HepG2 (cell line): ENCODE data around the gene PPCDC. TPM values are rescaled to one million over a fixed set of nuclear protein-coding genes. Genes with fewer than 3 reads are reported as not detected.

Experiments used
- ATAC-seq: fragments of 200-7000 bp; cut with Tn5 transposase; 3 replicates; pipeline ENCODE4 v1.9.1; 2020; ENCODE audit warnings: mild to moderate bottlenecking, moderate library complexity
- BruUV-seq: library from RNA; stranded (reverse); fragments of 400-500 nt; replicated peaks from 2 replicates; lab custom pipeline; 2021; lab: Mats Ljungman, UMichigan
- CTCF ChIA-PET: fragments of 300-600 bp; formaldehyde crosslinking; extraction: SDS; loops from one replicate; lab custom pipeline; 2021; ENCODE audit warnings: low total read pairs, inconsistent platforms, low intra/inter-chr PET ratio; lab: Yijun Ruan, JAX
- POLR2A ChIA-PET: fragments of 350-600 bp; sonication (Branson Sonifier 250); formaldehyde crosslinking; loops from one replicate; lab custom pipeline; 2020; ENCODE audit warnings: antibody characterized with exemption, inconsistent platforms; lab: Yijun Ruan, JAX
- DNase-seq: peaks from one replicate; pipeline ENCODE4 v3.0.0-alpha.2; 2015; ENCODE audit warnings: low spot score
- FAIRE-seq: peaks from 3 replicates; lab custom pipeline; 2011; peaks lifted over from hg19 to GRCh38; lab: Jason Lieb, UNC
- H2AFZ ChIP-seq: one replicate; pipeline ENCODE4 v1.6.1; 2011; ENCODE audit warnings: low read length, inconsistent platforms
- H3K27ac ChIP-seq: fragments of 300-600 bp; 3 replicates; pipeline ENCODE4 v1.8.0; 2011; ENCODE audit warnings: mixed run types, mild to moderate bottlenecking, mixed read lengths, low read length, inconsistent platforms; ENCODE audit not compliant: insufficient read depth; ENCODE audit errors: extremely low read length
- H3K27me3 ChIP-seq, 2 experiments: fragments of 200-600 bp in 1 of 2; 2 replicates in 1 of 2; 3 replicates in 1 of 2; pipeline versions ENCODE4 v1.6.0 to v1.8.0; 2011; ENCODE audit warnings: low read length in 2 of 2, mild to moderate bottlenecking in 2 of 2, moderate library complexity in 2 of 2, inconsistent platforms in 1 of 2; ENCODE audit not compliant: insufficient read depth in 2 of 2, control insufficient read depth in 1 of 2
- H3K36me3 ChIP-seq, 2 experiments: fragments of 200-600 bp in 1 of 2; replicated peaks in 1 of 2; 2 replicates in 1 of 2; 3 replicates in 1 of 2; pipeline versions ENCODE4 v1.5.1 to v1.8.0; 2011; ENCODE audit warnings: low read length in 2 of 2, inconsistent platforms in 1 of 2; ENCODE audit not compliant: insufficient read depth in 2 of 2, control insufficient read depth in 1 of 2
- H3K4me1 ChIP-seq: 2 replicates; pipeline ENCODE4 v1.5.1; 2012; ENCODE audit warnings: low read length, inconsistent platforms; ENCODE audit not compliant: insufficient read depth
- H3K4me2 ChIP-seq: 2 replicates; pipeline ENCODE4 v1.6.0; 2011; ENCODE audit warnings: low read depth, low read length, inconsistent platforms
- H3K4me3 ChIP-seq, 3 experiments: fragments of 200-600 bp in 1 of 3; sonication (generic), shearing (Covaris generic) in 1 of 3; replicated peaks in 1 of 3; 2 replicates each; pipeline ENCODE4 v1.5.1; 2011 to 2016; ENCODE audit warnings: low read length in 3 of 3, inconsistent platforms in 2 of 3, low read depth in 2 of 3, mild to moderate bottlenecking in 2 of 3, control low read depth in 1 of 3, mixed read lengths in 1 of 3; ENCODE audit not compliant: insufficient read depth in 1 of 3
- H3K79me2 ChIP-seq: one replicate; pipeline ENCODE4 v1.6.1; 2011; ENCODE audit warnings: low read length, inconsistent platforms; ENCODE audit not compliant: insufficient read depth
- H3K9ac ChIP-seq: 2 replicates; pipeline ENCODE4 v1.6.0; 2011; ENCODE audit warnings: mild to moderate bottlenecking, low read depth, low read length, inconsistent platforms; ENCODE audit not compliant: insufficient read depth
- H3K9me3 ChIP-seq: 2 replicates; pipeline ENCODE4 v1.5.1; 2012; ENCODE audit warnings: mild to moderate bottlenecking, low read length
- H4K20me1 ChIP-seq: 2 replicates; pipeline ENCODE4 v1.6.0; 2011; ENCODE audit warnings: inconsistent platforms, mild to moderate bottlenecking, low read length, moderate library complexity; ENCODE audit not compliant: insufficient read depth
- AFF4 ChIP-seq: sonication (generic); formaldehyde crosslinking; IDR thresholded peaks from 2 replicates; pipeline ENCODE4 v1.4.0; 2020; ENCODE audit warnings: missing genetic modification reagents
- AGO2 ChIP-seq: fragments of 200-400 bp; formaldehyde crosslinking; optimal IDR thresholded peaks from 2 replicates; pipeline ENCODE3; 2017; ENCODE audit warnings: mild to moderate bottlenecking, low read depth, low read length, moderate library complexity
- ARHGAP35 ChIP-seq: sonication (generic); formaldehyde crosslinking; IDR thresholded peaks from 2 replicates; pipeline ENCODE4 v1.9.0; 2022; ENCODE audit warnings: mild to moderate bottlenecking, inconsistent platforms, moderate library complexity, missing genetic modification reagents, borderline replicate concordance
- ATF4 ChIP-seq, 2 experiments: fragments of 450-650 bp in 1 of 2; sonication (generic) in 1 of 2; formaldehyde crosslinking; IDR thresholded peaks; 2 replicates each; pipeline versions ENCODE4 v1.5.0 to v1.8.0; 2020 to 2022; ENCODE audit warnings: mild to moderate bottlenecking in 1 of 2, missing genetic modification reagents in 1 of 2
- LRRFIP1 ChIP-seq: sonication (generic); formaldehyde crosslinking; conservative IDR thresholded peaks from 2 replicates; pipeline ENCODE4 v1.4.0; 2020; ENCODE audit warnings: missing genetic modification reagents
- NFRKB ChIP-seq: fragments of 450-650 bp; IDR thresholded peaks from 2 replicates; pipeline ENCODE4 v1.6.1; 2017
- PRPF4 ChIP-seq: fragments of 200-400 bp; formaldehyde crosslinking; IDR thresholded peaks from 2 replicates; pipeline ENCODE4 v1.6.1; 2016; ENCODE audit warnings: low read length, low read depth; ENCODE audit not compliant: poor library complexity, severe bottlenecking
- SIN3A ChIP-seq: IDR thresholded peaks from 2 replicates; pipeline ENCODE4 v1.6.1; 2011; ENCODE audit warnings: low read depth, mild to moderate bottlenecking, control low read depth, low read length, borderline replicate concordance
- SMC3 ChIP-seq: IDR thresholded peaks from 2 replicates; pipeline ENCODE4 v1.6.1; 2011; ENCODE audit warnings: low read length, improper control_type of control experiment
- ZBTB20 ChIP-seq: sonication (generic); formaldehyde crosslinking; IDR thresholded peaks from 2 replicates; pipeline ENCODE4 v1.8.1; 2023; ENCODE audit warnings: missing genetic modification reagents, low read depth, mild to moderate bottlenecking, borderline replicate concordance
- ZKSCAN8 ChIP-seq: IDR thresholded peaks from 2 replicates; pipeline ENCODE4 v1.6.1; 2016; ENCODE audit warnings: borderline replicate concordance, missing genetic modification reagents, missing compliant biosample characterization
- ZMYM3 ChIP-seq: sonication (generic); formaldehyde crosslinking; IDR thresholded peaks from 2 replicates; pipeline ENCODE4 v1.5.1; 2020; ENCODE audit warnings: mild to moderate bottlenecking, missing genetic modification reagents
- WGBS: methylation state at CpG from one replicate; pipeline ENCODE4 v1.1.6; 2017; ENCODE audit warnings: low lambda C conversion rate; 5-methylcytosine and 5-hydroxymethylcytosine counted together
- in situ Hi-C: cut with HindIII; loops from 2 replicates; pipeline ENCODE4 v1.10.0; 2017; ENCODE audit warnings: low pct_unique_long_range_greater_than_20kb; ENCODE audit not compliant: extremely low pct_ligation_motif_present
- intact Hi-C: fragments of 100-400 bp; cut with micrococcal nuclease; formaldehyde crosslinking; loops from one replicate; pipeline ENCODE4 v1.10.0; 2022; ENCODE audit not compliant: unreplicated experiment
- polyA plus RNA-seq, 8 experiments: library from polyadenylated mRNA; depleted of rRNA in 3 of 8; stranded (reverse) in 7 of 8; unstranded in 1 of 8; fragments of >200 nt; fragmentation: Illumina TruSeq in 4 of 8; extraction: Trizol in 4 of 8; gene quantifications; 2 replicates each; pipeline versions ENCODE4 v1.2.1 to v1.2.3, GENCODE V29; 2011 to 2016; ENCODE audit warnings: low read depth in 4 of 8, missing spikeins in 1 of 8, mixed read lengths in 1 of 8; ENCODE audit not compliant: insufficient read depth in 1 of 8
- total RNA-seq, 5 experiments: library from RNA; depleted of rRNA; stranded (reverse); fragments of >200 nt; fragmentation: Illumina TruSeq; extraction: Trizol; gene quantifications; 2 replicates each; pipeline ENCODE4 v1.2.3, GENCODE V29; 2016; ENCODE audit warnings: low read depth in 1 of 5

The PPCDC gene
- total and polyA plus RNA-seq, 2 of the 13 experiments (the other 11 are each of a cell fraction or from before 2014, with no cell fraction given), result 12.3 to 12.8 TPM

GRCh38 chr15:75048394-75048793 is 25.0 kb downstream of the PPCDC start:
- Histone ChIP-seq H3K4me3 (no peak overlapping the region), H3K4me2 (no peak overlapping the region), H4K20me1 (no peaks in the 10 kb centered on the region), H3K36me3 (peaks cover 5 to 15% of the 10 kb centered on the region in 2 experiments; a peak in 4 of 5 replicates), H3K27me3 (no peaks in the 10 kb centered on the region), H3K4me1 (peaks cover 67% of the 10 kb centered on the region), H3K79me2 (no peaks in the 10 kb centered on the region), H3K27ac (no peak overlapping the region), H2AFZ (no peak overlapping the region), H3K9me3 (no peaks in the 10 kb centered on the region), H3K9ac (no peak overlapping the region)
- WGBS, result 100% methylated on average over 2 of the region's 10 CpGs
- no peak for FAIRE-seq
- ATAC-seq, result no peak
- no peak for DNase-seq
- intact Hi-C loops (no loop called here), in situ Hi-C loops (no loop called here)
- no TSS peak for BruUV-seq
- ChIA-PET POLR2A (no interaction called here), CTCF (no interaction called here)
- no peak for TF ChIP-seq ZBTB20 (CRISPR knock-in tag)
- TF ChIP-seq AGO2, result peak; percentile 48
- TF ChIP-seq SIN3A, result no peak
- TF ChIP-seq ZMYM3 (CRISPR knock-in tag), result no peak

- ATAC-seq, result no peak
- H2AFZ ChIP-seq, result no peak overlapping the region
- H4K20me1 ChIP-seq, result no peaks in the 10 kb centered on the region
- no peak for FAIRE-seq
- no peaks in the 10 kb centered on the region for H3K79me2 ChIP-seq
- ChIA-PET POLR2A (no interaction called here), CTCF (no interaction called here)
- 100% methylated on average over 7 of the region's 11 CpGs for WGBS
- no peaks in the 10 kb centered on the region for H3K27me3 ChIP-seq
- H3K9ac ChIP-seq, result no peak overlapping the region
- in situ Hi-C loops (no loop called here), intact Hi-C loops (no loop called here)
- H3K36me3 ChIP-seq, result peaks cover 4 to 15% of the 10 kb centered on the region in 2 experiments; a peak in 4 of 5 replicates
- H3K27ac ChIP-seq, result no peak overlapping the region
- no TSS peak for BruUV-seq
- TF ChIP-seq AFF4 (CRISPR knock-in tag) (no peak), ATF4 (CRISPR knock-in tag; IDR thresholded peaks at IDR 0.05) (no peak), NFRKB (no peak), LRRFIP1 (CRISPR knock-in tag) (no peak), SMC3 (no peak), PRPF4 (no peak), ARHGAP35 (CRISPR knock-in tag) (no peak), ZKSCAN8 (no peak)
- DNase-seq, result no peak
- H3K4me2 ChIP-seq, result no peak overlapping the region
- H3K9me3 ChIP-seq, result no peaks in the 10 kb centered on the region
- peaks cover 67% of the 10 kb centered on the region for H3K4me1 ChIP-seq
- no peak overlapping the region for H3K4me3 ChIP-seq
Observed at GRCh38 chr15:75049392-75049791, 26.0 kb downstream of the PPCDC start.
